ENCODE results near the gene CYP2E1.
"Not testable (repeated sequence)": the region's sequence is repeated elsewhere in the genome, so short reads cannot be mapped to it uniquely, and the experiment has no call there.

CYP2E1 gene

DNA sequence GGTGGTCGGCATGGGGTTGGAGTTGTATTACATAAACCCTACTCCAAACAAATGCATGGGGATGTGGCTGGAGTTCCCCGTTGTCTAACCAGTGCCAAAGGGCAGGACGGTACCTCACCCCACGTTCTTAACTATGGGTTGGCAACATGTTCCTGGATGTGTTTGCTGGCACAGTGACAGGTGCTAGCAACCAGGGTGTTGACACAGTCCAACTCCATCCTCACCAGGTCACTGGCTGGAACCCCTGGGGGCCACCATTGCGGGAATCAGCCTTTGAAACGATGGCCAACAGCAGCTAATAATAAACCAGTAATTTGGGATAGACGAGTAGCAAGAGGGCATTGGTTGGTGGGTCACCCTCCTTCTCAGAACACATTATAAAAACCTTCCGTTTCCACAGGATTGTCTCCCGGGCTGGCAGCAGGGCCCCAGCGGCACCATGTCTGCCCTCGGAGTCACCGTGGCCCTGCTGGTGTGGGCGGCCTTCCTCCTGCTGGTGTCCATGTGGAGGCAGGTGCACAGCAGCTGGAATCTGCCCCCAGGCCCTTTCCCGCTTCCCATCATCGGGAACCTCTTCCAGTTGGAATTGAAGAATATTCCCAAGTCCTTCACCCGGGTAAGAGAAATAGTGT, at the start of gene CYP2E1:
Gene CYP2E1, plus strand, starts transcription at position 407 of the 632 bp plus-strand sequence. Its CDS starts 33 bp downstream, at position 440.
- DNase-seq: no peak

DNA sequence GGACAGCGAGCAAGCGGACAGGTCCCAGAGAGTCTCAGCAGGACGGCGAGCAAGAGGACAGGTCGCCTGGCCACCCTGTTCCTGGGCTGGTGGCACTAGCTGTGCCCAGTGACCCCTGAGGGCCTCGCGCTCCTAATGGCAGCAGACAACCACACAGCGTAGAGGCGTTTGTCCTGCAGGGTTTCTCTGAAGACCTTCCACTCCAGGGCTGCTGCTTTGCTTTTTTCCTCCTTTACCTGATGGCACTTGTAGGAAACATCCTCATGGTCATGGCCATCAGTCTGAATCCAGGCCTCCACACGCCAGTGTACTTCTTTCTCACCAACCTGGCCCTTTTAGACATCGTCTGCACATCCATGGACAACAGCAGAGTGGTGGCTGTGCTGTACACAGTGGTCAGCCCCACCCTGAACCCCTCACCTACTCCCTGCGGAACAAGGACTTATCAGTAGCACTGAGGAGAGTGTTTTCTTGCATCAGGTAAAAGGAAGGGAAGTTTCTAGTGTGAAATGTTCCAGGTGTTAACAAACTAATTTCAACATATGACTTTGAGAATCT, 46.0 kb upstream of the CYP2E1 start:
- DNase-seq: no peak

DNA sequence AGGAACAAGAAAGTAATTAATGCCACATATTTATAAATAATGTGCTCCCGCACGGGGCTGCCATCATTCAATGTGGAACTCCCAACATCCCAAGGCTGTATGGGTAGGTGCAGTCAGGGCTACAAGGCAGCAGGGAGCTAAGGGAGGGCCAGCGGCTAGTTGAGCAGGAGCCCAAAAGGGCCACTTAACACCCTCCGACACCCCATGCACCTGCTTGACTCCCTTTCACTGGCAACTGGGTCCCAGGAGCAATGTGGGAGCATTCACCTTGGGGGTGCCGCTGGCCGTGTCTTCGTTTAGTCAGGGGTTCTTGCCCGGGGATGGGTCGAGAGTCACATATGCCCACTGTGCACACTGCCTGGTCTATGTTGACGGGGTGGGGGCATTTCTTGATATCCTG, 45.5 kb upstream of the CYP2E1 start:
- DNase-seq: no peak

DNA sequence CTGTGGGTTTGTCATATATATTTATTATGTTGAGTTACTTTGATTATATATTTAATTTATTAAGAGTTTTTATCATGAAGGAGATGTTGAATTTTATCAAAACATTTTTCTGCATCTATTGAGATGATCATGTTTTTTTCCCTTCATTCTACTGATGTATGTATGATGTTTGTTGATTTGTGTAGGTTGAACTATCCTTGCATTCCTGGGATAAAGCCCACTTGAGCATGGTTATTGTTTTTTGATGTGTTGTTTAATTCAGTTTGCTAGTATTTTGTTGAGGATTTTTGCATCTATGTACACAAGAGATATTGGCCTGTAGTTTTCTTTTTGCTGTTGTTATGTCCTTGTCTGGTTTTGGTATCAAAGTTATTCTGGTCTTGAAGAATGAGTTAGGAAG, 42.3 kb upstream of the CYP2E1 start:
- DNase-seq: no peak

GRCh38 chr10:133487085-133487484, 40.1 kb upstream of the CYP2E1 start:
- DNase-seq: no peak

- no peak for DNase-seq
Observed at GRCh38 chr10:133488354-133488753, 38.8 kb upstream of the CYP2E1 start.

DNA sequence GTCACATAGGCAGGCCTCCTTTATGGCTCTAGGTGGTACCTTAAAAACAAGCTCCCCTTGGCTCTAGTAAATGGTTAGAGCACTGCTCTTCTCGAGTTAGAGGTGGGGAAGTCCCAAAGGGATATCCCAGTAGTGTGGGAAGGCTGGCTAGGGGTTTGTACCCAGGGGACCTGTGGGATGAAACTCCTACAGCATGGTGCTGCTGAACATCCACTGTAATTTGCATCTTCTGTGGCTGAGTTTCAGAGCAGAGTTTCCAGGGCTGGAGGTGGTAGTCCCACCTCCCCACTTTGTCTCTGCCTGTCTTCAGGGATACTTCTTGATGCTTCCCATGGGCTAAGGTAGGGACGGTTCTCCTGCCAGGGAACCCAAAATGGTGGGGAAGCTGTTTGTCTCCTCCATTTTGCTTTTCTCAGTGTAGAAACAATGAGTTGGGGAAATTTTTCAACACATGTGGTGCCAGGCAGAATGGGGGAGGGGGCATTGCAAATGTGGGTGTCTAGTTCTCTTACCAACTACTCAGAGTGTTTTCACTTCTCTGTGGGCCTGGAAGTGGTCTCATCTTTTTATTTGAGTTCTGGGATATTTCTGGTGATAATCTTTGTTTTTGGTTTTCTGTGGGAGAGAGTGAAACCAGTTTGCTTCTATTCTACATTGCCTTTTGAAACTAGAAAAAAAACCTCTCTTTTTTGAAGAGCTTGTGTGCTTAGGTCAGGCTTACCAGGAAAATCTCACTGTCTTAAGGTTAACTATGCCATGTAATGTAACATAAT, 37.2 kb upstream of the CYP2E1 start:
- DNase-seq: no peak

- DNase-seq: not testable (repeated sequence)
Observed at GRCh38 chr10:133493562-133493961, 33.6 kb upstream of the CYP2E1 start.

GRCh38 chr10:133497363-133497762, 29.8 kb upstream of the CYP2E1 start:
- DNase-seq: not testable (repeated sequence)

- DNase-seq: not testable (repeated sequence)
Observed at GRCh38 chr10:133499176-133499575, 28.0 kb upstream of the CYP2E1 start.

DNA sequence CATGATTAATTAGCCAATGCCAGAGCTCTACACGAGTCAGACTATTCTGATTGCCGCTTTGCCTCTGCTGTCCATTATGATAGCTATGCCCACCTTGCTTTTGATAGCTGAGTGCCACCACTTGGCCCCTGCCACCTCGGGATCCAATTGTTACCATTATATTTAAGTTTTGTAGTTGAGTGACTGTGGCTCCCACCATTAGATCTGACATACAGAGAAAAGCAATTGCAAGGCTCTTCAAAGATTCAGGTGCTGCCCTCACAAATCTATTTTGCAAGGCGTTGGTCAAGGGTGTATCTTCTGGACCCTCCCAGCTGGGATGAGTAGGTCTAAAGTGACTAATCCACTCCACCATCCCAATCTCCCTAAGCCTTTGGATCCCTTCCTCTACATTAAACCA, 26.3 kb upstream of the CYP2E1 start:
- not testable (repeated sequence) for DNase-seq

- DNase-seq: no peak
Observed at GRCh38 chr10:133509700-133510099, 17.5 kb upstream of the CYP2E1 start.

- DNase-seq: no peak
Observed at GRCh38 chr10:133511408-133511807, 15.8 kb upstream of the CYP2E1 start.

DNA sequence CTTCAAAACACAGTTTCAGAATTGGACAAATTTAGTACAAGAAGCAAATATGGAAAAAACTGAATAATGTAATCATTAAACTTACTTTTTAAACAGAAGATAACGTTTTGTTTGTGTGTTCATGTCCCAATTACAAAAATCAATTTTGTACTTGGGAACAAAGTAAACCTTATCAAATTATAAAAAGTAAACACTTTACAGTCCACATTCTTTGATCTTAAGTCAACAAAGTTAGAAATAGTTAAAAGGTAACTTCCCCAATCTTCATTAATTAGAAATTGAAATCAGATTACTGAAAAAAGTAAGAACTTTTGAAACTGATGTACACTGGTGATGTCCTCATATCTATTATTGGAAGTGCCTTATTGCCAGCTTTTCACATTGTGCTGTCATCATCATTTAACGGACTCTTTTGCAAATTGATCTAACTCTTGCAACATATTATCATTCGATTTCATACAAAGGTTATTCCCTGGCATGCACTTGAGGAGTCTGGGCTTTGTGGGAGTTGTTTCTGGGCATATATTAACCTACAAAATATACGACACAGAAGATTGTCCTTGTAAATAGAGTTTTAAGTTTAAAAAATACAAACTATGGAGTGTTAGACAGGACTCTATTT, 15.1 kb upstream of the CYP2E1 start:
- no peak for DNase-seq

DNA sequence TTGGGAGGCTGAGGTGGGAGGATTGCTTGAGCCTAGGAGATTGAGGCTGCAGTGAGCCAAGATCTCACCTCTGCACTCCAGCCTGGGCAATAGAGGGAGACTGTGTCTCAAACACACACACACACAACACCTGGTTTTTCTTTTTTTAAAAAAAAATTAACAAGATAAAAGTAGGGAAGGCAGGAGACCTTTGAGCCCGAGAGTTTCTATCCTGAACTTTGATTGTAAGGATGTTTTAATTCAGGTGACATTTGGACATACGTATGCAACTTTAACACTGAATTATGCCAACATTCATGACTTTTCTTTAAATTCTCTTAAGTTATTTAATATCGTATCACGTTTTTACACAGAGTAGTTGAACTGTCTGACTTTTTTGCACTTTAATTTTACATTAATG, 11.7 kb upstream of the CYP2E1 start:
- DNase-seq: no peak

- DNase-seq: no peak
Observed at GRCh38 chr10:133516057-133516456, 11.1 kb upstream of the CYP2E1 start.

GRCh38 chr10:133518517-133518916, 8.6 kb upstream of the CYP2E1 start:
- not testable (repeated sequence) for DNase-seq

DNA sequence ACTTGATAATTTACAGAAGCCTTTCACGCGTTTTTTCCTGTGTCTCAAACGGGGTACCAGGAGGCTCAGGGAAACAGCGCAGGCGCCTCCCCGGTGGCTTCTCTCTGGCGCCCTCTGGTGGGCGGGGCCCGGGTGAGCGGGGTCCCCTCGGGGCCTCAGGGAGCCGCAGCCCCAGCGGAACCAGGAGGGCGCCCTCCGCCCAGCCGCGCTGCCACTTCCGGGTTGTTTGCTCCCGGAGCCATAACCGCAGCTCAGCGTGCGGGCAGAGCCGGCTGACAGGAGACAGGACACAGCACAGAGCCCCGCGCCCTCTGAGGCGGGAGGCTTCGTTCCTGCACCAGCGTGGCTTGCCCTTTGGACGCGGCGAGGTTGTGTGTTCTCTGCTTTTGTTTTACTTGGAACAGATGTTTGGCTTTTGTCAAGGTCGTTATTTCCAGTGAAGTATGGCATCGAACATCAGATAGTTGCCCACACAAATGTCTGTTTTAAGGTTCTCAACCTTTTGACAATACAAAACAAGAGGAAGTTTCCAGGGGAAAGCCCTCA, 6.9 kb upstream of the CYP2E1 start:
- peak; percentile 88 to 90 for DNase-seq

- DNase-seq: no peak
Observed at GRCh38 chr10:133523631-133524203, 3.4 kb upstream of the CYP2E1 start.

GRCh38 chr10:133525444-133525843, 1.7 kb upstream of the CYP2E1 start:
- no peak for DNase-seq

GRCh38 chr10:133527771-133528271, 658 bp downstream of the CYP2E1 start:
- no peak for DNase-seq

- no peak for DNase-seq
Observed at GRCh38 chr10:133528296-133528844, 1.2 kb downstream of the CYP2E1 start.

Data from activated CD4-positive, alpha-beta T cell treated with anti-CD3 and anti-CD28 coated beads, Interleukin-2, amount 50 U/mL, for 4 hours (primary cell).